ENCODE results near the gene SLC44A2. TPM values are rescaled to one million over a fixed set of nuclear protein-coding genes. Genes with fewer than 3 reads are reported as not detected.

The SLC44A2 gene
- total and polyA plus RNA-seq, 2 of the 8 experiments (the other 6 are each of a cell fraction or from before 2014, with no cell fraction given): 105 to 120 TPM

DNA sequence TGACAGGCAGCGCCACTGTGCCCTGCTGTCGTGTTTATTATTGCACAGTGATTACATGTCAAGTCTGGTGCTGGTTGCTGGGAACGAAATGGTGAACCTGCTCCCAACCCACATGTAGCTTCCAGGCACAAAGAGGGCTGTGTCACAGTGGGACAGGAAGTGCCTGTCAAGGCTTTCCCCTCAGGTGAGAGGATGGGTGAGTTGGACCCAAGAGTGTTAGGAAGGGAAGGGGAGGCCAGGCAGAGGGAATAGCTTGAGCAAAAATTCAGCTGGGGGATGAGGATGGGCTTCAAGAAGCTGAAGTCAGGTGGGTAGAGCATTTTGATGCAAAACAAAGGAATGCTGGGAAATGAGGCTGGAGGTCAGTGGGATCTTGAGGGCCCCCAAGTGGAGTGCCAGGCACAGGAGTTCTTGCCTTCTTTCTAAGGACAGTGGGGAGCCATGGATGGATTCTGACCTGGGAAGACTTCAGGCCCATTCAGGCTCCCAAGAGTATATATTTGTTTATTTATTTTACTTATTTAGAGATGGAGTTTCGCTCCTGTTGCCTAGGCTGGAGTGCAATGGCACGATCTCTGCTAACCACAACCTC is 67.4 kb downstream of the SLC44A2 start (continued):
- no peak; the same call in 1 of the 2 replicates for TF ChIP-seq ATF2 (IDR thresholded peaks at IDR 0.05; ENCODE audit: low read length)
- TF ChIP-seq RAD21 (IDR thresholded peaks at IDR 0.05 in 1 of 2, conservative IDR thresholded peaks at IDR 0.05 in 1 of 2; ENCODE audit: low read depth in 2 of 2, low read length in 2 of 2): 0 out of 4 replicates have a peak, but pooled peaks of 1 of the 2 experiments have one; percentile 4

Other genes starting within 250 kb of the SLC44A2 start
- 40.8 and 42.7 TPM in 2 replicates for gene TYK2, start 245.0 kb upstream of the SLC44A2 start, total RNA-seq (2021; fragmentation: NEBNext Ultra II Directional; extraction: Animal tissue kit (Norgen Biotek cat#: 25700))
- 32.1 and 47.6 TPM in 2 replicates for gene TYK2, start 245.0 kb upstream of the SLC44A2 start, polyA plus RNA-seq (2011; rRNA removed)
- gene CDC37, start 222.0 kb upstream of the SLC44A2 start, total RNA-seq (2021; fragmentation: NEBNext Ultra II Directional; extraction: Animal tissue kit (Norgen Biotek cat#: 25700)): 162 and 164 TPM in 2 replicates
- 181 and 285 TPM in 2 replicates for gene CDC37, start 222.0 kb upstream of the SLC44A2 start, polyA plus RNA-seq (2011; rRNA removed)
- gene PDE4A, start 205.0 kb upstream of the SLC44A2 start, total RNA-seq (2021; fragmentation: NEBNext Ultra II Directional; extraction: Animal tissue kit (Norgen Biotek cat#: 25700)): 4.4 and 5.0 TPM in 2 replicates
- gene PDE4A, start 205.0 kb upstream of the SLC44A2 start, polyA plus RNA-seq (2011; rRNA removed): 2.0 and 3.4 TPM in 2 replicates
- gene KEAP1, start 122.2 kb upstream of the SLC44A2 start, total RNA-seq (2021; fragmentation: NEBNext Ultra II Directional; extraction: Animal tissue kit (Norgen Biotek cat#: 25700)): 80.6 and 82.0 TPM in 2 replicates
- 106 and 117 TPM in 2 replicates for gene KEAP1, start 122.2 kb upstream of the SLC44A2 start, polyA plus RNA-seq (2011; rRNA removed)
- gene S1PR5, start 108.1 kb upstream of the SLC44A2 start, total RNA-seq (2021; fragmentation: NEBNext Ultra II Directional; extraction: Animal tissue kit (Norgen Biotek cat#: 25700)): 8.6 and 8.7 TPM in 2 replicates
- 2.4 and 3.6 TPM in 2 replicates for gene S1PR5, start 108.1 kb upstream of the SLC44A2 start, polyA plus RNA-seq (2011; rRNA removed)
- gene ATG4D, start 81.6 kb upstream of the SLC44A2 start, total RNA-seq (2021; fragmentation: NEBNext Ultra II Directional; extraction: Animal tissue kit (Norgen Biotek cat#: 25700)): 43.7 and 51.4 TPM in 2 replicates
- gene ATG4D, start 81.6 kb upstream of the SLC44A2 start, polyA plus RNA-seq (2011; rRNA removed): 39.6 and 68.7 TPM in 2 replicates
- 45.2 and 50.1 TPM in 2 replicates for gene KRI1, start 59.5 kb upstream of the SLC44A2 start, total RNA-seq (2021; fragmentation: NEBNext Ultra II Directional; extraction: Animal tissue kit (Norgen Biotek cat#: 25700))
- 14.2 and 19.4 TPM in 2 replicates for gene KRI1, start 59.5 kb upstream of the SLC44A2 start, polyA plus RNA-seq (2011; rRNA removed)
- 2.6 and 3.0 TPM in 2 replicates for gene CDKN2D, start 56.6 kb upstream of the SLC44A2 start, total RNA-seq (2021; fragmentation: NEBNext Ultra II Directional; extraction: Animal tissue kit (Norgen Biotek cat#: 25700))
- gene CDKN2D, start 56.6 kb upstream of the SLC44A2 start, polyA plus RNA-seq (2011; rRNA removed): 4.0 and 4.2 TPM in 2 replicates
- 140 and 141 TPM in 2 replicates for gene AP1M2, start 38.2 kb upstream of the SLC44A2 start, total RNA-seq (2021; fragmentation: NEBNext Ultra II Directional; extraction: Animal tissue kit (Norgen Biotek cat#: 25700))
- 161 and 205 TPM in 2 replicates for gene AP1M2, start 38.2 kb upstream of the SLC44A2 start, polyA plus RNA-seq (2011; rRNA removed)
- 675 and 695 TPM in 2 replicates for gene ILF3, start 28.8 kb downstream of the SLC44A2 start, total RNA-seq (2021; fragmentation: NEBNext Ultra II Directional; extraction: Animal tissue kit (Norgen Biotek cat#: 25700))
- 291 and 412 TPM in 2 replicates for gene ILF3, start 28.8 kb downstream of the SLC44A2 start, polyA plus RNA-seq (2011; rRNA removed)
- 61.1 and 61.6 TPM in 2 replicates for gene QTRT1, start 75.9 kb downstream of the SLC44A2 start, total RNA-seq (2021; fragmentation: NEBNext Ultra II Directional; extraction: Animal tissue kit (Norgen Biotek cat#: 25700))
- gene QTRT1, start 75.9 kb downstream of the SLC44A2 start, polyA plus RNA-seq (2011; rRNA removed): 94.2 and 126 TPM in 2 replicates
- 120 TPM in 2 replicates for gene DNM2, start 92.5 kb downstream of the SLC44A2 start, total RNA-seq (2021; fragmentation: NEBNext Ultra II Directional; extraction: Animal tissue kit (Norgen Biotek cat#: 25700))
- gene DNM2, start 92.5 kb downstream of the SLC44A2 start, polyA plus RNA-seq (2011; rRNA removed): 61.9 and 83.4 TPM in 2 replicates
- 26.2 and 26.9 TPM in 2 replicates for gene TMED1, start 210.7 kb downstream of the SLC44A2 start, total RNA-seq (2021; fragmentation: NEBNext Ultra II Directional; extraction: Animal tissue kit (Norgen Biotek cat#: 25700))
- gene TMED1, start 210.7 kb downstream of the SLC44A2 start, polyA plus RNA-seq (2011; rRNA removed): 31.9 and 41.7 TPM in 2 replicates
- gene C19orf38, start 222.9 kb downstream of the SLC44A2 start, total RNA-seq (2021; fragmentation: NEBNext Ultra II Directional; extraction: Animal tissue kit (Norgen Biotek cat#: 25700)): 0.27 TPM in 1 of 2 replicates, not detected in the other
- 0.53 and 0.77 TPM in 2 replicates for gene C19orf38, start 222.9 kb downstream of the SLC44A2 start, polyA plus RNA-seq (2011; rRNA removed)
- gene CARM1, start 246.0 kb downstream of the SLC44A2 start, total RNA-seq (2021; fragmentation: NEBNext Ultra II Directional; extraction: Animal tissue kit (Norgen Biotek cat#: 25700)): 134 and 136 TPM in 2 replicates
- gene CARM1, start 246.0 kb downstream of the SLC44A2 start, polyA plus RNA-seq (2011; rRNA removed): 164 and 270 TPM in 2 replicates

All from H1 (cell line).